Activated CD8-positive, alpha-beta memory T cell treated with anti-CD3 and anti-CD28 coated beads for 4 hours (primary cell): Measurements from ENCODE around the gene PECR.
A peak's percentile ranks its signal among the peaks of the same experiment; 100 is the strongest.

Experiments
- DNase-seq, 2 donors: peaks; one replicate each; pipeline ENCODE4 v3.0.0-alpha.2; 2020; ENCODE audit warnings: low read depth in 2 of 2

Gene PECR

DNA sequence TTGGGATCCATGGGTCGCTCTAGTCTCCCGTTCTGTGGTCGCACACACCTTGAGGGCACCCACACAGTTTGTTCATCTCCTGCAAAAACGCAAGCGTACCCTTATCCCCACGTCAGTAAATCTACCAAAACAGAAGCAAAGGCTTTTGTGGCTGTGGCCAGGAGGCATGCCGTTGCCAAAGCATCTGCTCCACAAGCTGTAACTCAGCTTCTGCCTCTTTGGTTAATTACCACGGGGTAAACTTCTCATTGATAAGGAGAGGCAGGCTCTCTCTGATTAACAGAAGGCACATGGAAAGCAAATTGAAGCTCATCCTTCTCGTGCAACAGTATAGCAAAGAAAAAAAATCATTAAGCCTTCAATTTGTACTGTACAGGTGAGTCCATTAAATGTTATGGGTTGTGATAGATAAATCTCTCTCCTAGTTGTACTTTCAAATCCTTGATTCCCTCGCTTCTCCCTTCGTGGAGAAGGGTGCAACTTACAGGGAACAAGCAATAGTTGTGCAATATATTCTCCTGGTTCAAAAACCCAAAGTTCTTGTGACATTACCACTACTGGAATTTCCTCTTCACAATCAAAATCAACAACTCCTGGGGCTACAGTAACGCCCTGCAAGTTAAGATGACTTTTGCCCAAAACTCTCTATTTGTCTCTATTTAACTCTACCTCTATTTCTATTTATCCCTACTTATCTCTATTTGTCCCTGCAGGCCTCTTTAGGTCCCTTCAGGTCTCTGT lies 10.3 kb downstream of the PECR start:
- DNase-seq: no peak

DNA sequence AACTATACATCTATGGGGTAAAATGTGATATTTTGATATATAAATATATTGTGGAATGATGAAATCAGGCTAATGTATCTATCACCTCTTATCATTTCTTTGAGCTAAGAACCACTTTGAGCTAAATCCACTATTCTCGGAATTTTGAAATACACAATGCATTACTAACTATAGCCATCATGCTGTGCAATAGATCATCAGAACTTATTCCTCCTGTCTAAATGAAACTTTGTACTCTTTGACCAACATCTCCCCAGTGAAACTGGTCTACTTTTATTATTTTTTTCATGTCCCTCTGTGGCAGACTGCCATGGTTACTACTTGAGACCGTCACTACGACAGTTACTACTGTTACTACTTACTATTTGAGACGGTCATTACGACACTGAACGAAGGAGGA lies 11.4 kb downstream of the PECR start:
- DNase-seq: no peak

DNA sequence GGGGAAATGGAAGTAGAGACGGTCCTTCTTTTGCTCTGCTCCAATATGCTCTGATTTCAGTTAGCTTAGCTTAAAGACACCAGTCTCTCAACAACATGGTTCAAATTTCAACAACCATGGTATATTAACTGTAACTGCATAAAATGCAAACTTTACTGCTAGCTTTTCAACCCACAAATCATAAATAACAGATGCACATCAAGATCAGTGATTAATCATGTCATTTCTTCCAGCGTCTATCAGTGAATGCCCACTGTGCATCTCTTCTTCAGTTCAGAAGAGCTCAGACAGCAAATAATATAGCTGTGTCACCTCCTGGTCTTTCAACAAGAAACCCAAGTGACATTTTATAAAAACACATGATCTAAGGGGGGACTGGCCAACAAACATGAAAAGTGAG lies 12.6 kb downstream of the PECR start:
- DNase-seq: no peak

DNA sequence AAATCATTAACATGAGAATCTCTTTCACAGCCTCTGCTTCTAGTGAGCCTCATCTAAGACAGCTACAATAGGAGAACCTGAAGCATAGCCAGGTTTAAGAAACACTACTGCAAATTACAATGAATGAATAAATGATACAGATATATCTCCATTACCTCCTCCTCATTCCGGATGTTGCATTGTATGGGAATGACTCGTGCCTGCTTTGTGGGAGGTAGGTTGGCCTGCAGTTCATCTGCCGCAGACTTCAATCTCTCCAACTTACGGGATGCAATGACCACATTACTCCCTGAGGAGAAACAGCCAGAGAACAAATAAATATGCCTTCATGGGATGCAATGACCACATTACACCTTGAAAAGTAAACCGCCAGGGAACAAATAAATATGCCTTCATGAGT lies 15.4 kb downstream of the PECR start:
- DNase-seq: no peak

DNA sequence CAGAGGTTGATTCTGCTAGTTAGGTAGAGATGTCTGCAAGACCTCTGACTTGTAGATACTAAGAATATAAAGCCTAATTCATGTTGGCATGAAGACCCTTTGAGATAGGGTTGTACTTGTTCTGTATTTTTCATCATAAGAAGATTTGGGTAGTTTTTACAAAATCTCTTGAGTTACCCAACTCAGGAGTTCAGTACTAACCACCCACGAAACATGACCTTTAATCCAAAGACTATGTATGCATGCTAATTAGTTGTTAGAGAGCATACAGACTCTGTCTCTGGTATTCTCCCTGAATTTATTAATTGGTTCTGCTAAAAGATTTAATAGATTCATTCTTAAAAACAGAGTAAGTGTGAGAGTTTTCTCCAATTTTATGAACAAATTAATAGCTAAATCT lies 16.9 kb downstream of the PECR start:
- DNase-seq: no peak

DNA sequence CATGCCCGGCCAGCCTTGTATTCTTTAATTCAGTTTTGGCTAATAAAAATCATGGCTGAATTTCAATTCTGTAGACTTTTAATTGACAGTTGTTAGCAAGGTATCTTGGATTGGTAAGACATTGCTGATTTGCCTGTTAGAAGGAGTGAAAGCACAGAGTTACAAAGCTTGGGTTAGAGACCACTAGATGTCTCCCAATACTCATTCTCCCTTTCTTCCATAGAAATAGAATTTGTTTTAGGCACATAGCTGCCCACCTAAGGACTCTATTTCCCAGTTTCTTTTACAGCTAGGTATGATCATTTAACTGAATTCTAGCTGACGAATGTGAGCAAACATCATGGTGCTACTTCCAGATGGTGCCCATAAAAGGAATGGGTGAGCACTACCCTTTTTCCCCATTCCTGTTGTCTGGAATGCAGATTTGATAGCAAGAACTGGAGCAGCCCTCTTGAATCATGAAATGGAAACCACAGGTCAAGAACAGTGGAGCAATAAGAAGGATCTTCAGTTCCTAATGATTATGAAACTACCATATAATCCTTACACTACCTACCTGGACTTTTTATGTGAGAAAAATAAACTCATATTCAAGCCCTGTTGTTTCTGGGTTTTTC lies 17.5 kb downstream of the PECR start:
- DNase-seq: no peak

DNA sequence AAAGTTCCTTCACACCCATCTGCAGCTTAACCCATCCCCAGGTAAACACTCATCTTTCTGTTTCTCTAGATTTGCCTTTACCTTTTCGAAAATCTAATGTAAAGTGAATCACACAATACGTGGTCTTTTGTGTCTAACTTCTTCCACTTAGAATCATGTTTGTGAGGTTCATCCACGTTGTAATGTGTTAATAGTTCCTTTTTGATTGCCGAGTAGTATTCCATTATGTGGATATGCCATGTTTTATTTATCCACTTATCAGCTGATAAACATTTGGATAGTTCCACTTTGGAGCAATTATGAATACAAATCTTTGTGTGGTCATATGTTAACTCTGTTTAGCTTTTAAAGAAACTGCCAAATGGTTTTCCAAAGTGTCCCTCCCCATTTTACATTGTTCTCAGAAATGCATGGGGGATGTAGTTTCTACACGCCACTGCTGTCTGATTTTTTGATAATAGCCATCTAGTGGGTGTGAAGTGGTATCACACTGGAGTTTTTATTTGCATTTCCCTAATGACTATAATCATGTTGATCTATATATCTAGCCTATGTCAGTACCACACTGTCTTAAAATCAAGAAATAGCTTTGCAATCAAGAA lies 22.3 kb downstream of the PECR start:
- DNase-seq: no peak

DNA sequence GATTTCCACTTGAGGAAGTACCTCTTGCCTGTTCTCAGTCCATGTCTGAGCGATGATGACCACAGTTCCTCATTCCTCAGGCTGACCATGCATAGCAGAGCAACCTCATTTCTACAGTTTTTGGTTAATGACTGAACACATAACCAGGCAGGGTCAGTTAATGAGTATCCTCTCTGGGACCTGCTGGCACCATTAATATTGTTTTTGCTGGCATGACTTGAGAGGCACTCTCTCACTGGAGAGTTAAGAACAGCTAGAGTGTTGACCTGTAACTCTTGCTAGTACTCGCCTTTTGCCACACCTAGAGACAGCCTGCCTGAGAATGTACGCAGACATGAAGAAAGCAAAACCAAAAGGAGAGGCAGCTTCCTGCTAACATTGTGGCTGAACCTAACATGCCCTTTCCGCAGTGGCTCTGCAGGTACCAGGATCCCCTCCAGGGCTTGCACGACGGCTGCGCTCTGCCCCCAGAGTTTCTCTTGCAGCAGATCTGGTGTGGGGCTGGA lies 23.9 kb downstream of the PECR start:
- DNase-seq: peak; percentile 6 to 15

DNA sequence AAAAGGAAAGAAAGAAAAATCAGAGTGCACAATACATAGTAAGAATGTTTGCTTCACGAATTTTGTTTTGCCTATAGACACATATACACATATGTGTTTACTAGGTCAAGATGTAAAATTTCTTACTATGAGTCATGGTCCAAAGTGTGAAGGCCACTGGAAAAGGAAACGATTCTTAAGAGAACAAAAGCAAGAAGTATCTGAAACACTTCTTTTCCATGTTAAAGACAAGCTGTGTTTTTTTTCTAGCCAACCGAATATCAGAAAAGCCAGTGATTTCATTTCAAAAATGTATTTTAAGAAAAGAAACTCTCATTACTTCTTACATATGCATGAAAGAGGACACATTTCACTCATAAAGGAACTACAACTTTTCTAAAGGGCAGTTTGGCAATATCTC lies 24.9 kb downstream of the PECR start:
- DNase-seq: no peak

DNA sequence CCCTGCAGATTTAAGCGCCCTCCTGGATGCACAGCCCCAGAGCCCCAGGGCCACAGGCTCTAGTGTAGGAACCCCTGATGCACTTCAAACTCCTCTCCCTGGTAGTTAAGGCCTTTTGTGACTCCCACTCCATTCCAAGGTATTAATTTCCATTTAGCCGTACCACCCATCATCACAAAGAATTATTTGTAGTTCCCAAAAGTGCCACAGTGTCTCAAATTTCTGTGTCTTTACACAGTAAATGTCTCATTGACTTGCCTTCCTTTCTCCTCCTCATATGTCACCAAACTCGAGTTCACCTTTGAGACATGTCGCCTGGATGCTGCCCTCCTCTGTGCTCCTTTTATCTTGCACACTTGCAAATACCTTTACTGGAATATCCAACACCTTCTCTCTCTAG lies 25.9 kb downstream of the PECR start:
- DNase-seq: no peak

DNA sequence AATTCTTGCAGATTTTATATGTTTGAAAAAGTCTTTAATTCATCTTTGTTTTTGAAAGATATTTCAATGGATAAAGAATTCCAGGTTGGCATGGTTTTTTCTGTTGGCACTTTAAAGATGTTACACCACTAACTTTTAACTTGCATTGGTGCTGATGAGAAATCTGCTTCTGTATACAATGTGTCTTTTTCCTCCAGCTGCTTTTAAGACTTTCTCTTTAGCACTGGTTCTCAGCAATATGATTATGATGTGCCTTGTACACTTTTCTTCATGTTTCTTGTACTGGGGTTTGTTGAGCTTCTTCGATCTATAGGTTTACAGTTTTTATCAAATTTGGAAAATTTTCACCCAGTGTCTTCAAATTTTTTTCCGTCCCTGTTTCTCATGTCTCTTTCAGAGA lies 29.2 kb downstream of the PECR start:
- no peak for DNase-seq

DNA sequence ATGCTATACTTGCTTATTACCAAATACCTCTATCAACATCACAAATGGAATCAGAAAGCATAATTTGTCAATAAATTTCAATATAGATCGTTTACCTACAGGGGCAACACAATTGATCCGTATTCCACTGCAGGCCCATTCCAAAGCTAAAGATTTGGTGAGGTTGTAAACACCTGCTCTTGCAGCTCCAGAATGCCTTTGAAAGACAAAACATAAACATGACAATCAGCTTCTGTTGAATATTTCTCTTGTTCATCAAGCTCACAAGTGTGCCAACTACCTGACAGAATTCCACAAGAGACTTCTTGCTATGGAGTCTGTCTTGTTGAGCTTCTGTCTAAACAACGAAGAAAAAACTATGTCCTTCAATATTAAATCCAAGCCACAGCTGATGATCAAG lies 30.3 kb downstream of the PECR start:
- no peak for DNase-seq

DNA sequence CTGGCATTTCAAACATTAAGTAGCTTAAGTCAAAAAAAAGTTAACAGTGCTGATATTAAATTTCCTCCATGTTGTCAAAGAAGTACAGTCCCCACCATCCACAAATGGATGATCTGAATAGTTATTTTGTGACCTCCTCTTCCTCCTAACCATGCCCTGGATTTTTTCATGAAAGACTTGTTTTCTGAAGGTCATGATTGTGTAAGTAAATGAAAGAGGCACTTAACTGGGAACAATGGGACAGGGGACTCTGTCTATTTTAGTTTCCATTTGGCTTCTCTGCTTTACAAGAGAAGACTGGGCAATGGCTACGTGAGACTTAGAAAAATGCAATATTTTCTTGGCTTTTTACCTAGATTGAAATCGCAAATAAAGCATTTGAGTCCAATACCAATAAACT lies 32.2 kb downstream of the PECR start:
- no peak for DNase-seq

DNA sequence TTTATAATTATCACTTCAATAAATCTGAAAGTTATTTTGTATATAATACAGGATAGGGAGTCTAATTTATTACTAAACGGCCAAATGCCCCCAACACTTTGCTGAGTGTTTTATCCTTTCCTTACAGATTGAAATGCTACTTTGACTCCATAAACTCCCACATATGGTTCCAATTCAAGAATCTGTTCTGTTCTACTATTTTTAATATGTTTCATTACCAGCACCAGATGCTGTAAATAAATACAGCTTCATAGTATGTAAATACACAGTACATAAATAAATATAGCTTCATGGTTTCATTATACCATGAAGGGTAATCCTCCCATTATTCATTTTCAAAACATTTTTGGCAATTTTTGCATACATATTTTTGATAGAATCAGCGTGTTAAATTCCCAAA lies 34.2 kb downstream of the PECR start:
- no peak for DNase-seq

DNA sequence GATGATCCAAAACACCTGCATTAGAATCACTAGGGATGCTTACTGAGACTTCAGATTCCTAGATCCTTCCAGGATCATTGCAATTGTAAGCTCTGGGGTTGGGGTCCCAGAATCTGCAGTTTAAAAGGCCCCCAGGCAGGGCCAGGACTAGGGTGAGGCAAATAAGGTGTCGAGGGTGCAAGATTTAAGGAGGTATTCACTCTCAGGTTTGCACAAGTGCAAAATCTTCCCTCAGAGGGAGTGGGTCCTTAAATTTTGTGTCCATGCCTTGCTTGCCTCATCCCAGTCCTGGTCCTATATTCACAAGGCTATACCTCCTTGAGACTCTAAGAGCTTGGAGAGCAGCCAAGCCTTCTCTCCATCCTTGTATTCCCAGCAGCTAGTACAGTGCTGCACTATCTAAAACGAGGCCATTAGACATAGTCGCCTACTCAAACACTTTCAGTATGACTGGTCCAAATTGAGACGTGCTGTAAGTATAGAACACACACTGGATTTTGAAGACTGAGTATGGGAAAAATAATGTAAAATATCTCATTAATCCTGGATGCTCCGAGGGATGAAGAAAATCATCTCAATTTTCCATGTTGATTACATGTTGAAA lies 36.6 kb downstream of the PECR start:
- no peak for DNase-seq

DNA sequence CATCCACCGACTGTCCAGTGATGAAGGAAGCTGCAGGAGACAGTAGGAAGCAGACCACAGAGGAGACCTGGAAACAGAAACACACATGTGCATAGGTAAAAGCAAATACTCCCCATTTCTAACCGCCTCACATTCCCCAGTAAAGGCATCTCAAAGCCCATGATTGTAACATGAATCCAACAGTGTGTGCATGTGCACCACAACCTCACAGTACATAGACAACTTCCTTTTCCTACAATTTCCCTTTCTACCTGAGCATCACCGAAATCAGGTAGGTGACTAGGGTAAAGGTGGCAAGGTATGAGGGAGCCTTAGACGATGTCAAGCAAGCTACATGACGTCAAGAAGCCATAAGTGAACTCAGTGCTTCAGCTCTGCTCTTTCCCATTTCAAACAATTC lies 37.7 kb downstream of the PECR start:
- no peak for DNase-seq

DNA sequence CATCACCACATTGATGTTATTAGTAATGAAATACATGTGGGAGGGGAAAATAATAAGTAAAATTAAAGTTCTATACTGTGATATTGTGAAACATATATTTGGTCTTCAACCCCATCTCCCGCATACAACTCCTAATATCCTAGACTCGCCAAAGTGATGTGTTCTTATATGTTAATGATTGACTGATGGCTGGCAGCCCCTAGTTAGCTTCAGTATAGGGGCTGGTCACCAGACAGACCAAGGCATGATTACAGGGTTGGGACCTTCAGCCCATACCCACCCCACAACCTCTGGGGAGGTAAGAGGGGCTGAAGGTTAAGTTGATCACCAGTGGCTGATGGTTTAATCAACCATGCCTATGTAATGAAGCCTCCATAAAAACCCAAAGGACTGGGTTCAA lies 40.2 kb downstream of the PECR start:
- no peak for DNase-seq

DNA sequence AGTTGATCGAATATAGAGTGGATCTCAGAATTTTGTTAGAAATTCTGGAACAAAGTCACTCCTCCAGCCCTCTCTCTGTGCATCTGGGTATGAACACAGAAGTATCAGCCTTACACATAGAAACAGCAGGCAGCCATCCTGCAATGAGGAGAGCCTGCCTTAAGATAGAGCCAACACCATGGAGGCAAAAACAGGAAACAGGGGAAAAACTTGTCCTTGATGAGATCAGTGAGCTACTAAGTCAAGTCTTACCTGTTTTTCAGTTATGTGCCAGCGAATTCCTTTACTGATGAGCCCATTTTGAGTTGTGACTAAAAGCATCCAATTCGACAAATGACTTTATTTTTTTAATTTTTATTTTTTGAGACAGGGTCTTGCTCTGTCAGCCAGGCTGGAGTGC lies 41.7 kb downstream of the PECR start:
- no peak for DNase-seq

DNA sequence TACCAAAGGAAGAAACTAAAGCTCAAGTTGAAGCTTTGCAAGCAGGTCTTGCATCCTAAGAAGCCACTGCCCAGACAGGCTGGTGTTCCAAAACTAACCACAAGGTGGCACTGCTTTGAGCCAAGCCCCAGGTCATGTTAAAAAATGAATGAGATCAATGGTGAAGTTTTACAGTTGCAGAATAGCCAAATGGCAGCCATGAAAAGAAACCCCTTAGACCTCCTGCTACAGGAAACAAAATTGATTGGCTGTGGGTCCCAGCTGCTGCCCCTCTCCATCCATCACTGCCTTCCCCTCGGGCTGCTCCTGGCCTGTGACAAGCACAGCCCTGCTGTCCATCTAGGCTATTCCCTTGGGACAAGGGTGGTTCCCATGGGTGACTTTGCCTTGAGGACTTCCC lies 47.5 kb downstream of the PECR start:
- DNase-seq: peak; percentile 54 to 62

DNA sequence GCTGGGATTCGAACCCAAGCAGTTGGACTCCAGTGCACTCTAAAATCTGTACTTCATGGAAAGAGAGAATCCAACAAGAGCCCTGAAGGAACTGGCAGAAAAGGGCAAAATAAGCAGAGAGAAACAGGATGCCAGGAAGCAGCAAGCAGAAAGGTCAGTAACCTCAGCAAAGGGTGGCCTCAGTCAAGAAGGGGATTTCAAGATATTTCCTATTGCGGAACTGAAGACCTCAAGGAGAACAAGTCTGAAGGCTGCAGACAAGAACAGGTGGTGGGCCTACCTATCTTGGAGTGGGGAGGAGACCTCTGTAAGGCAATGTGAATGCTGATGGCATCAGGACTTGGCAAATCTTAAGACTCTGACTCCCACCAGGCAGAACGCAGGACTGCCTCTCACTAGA lies 48.2 kb downstream of the PECR start:
- DNase-seq: no peak

DNA sequence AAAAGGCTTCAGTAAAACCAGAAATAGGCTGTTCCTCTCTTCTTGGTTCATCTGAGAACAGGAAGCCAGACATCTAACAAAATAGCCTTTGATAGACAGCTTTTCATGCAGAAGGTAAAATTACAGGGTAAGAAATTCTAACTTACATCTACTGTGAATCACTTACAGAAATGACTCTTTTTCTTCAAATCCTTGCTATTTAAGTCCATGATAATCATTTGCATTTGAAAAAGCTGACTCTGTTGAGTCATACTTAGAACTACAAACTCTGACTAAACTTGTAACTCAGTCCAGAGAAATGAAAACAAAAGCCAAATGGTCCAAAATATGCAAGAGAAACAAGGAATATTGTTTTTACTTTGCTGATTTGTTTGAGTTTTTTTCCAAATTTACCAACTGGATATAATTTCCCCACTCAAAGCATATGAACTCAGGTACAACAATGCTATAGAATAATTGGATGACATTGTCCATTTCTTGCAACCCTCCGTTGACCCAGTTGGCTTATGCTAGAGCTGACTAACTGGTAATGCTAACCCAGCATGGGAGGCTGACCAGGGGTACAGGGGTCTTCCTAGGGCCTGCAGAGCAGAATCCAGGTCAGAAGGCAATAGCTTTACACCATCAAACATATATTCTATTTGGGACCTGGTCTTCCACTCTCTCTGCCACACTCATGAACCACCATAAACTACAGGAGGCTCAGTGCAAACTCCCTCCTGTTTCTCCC lies 49.5 kb downstream of the PECR start:
- DNase-seq: no peak

DNA sequence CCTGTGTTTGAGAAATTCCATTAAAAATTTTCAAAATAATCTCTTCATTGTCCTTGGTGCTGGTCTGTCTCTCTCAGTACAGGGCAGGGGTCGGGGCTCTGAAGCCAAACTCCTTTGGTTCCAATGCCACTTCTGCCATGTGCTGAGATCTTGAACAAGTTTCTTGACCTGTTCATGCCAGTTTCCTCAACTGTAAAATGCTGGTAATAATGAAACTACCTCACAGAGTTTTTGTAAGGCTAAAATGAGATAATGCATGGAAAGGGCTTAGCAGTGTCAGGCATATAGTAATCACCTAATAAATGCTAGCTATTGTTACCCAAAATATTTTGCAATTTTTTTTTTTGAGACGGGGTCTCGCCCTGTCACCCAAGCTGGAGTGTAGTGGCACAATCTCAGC lies 51.4 kb downstream of the PECR start:
- DNase-seq: no peak
